Sciatic nerve (tissue), 2 donors: Measurements from ENCODE around the gene RASSF7. TPM values are rescaled to one million over a fixed set of nuclear protein-coding genes. Genes with fewer than 3 reads are reported as not detected.
"Not testable (repeated sequence)": the region's sequence is repeated elsewhere in the genome, so short reads cannot be mapped to it uniquely, and the experiment has no call there.

ENCODE experiments used
- ATAC-seq: fragments of 200-7000 bp; cut with Tn5 transposase; one replicate; pipeline ENCODE4 v1.9.1; 2020; ENCODE audit warnings: mild to moderate bottlenecking, moderate library complexity
- DNase-seq: peaks from one replicate; pipeline ENCODE4 v3.0.0-alpha.2; 2020; ENCODE audit warnings: low spot score
- intact Hi-C: fragments of 100-400 bp; cut with DNase I; formaldehyde crosslinking; loops from one replicate; pipeline ENCODE4 v1.14.2; 2022
- total RNA-seq: library from RNA; stranded (reverse); fragmentation: NEBNext Ultra II Directional; extraction: Animal tissue kit (Norgen Biotek cat#: 25700); gene quantifications from one replicate; pipeline ENCODE4 v1.2.1, GENCODE V29; 2021
- donor health status: DM: no; HTN: no; CAD: no.
- donor health status: DM: no; HTN: no; CAD: no.

RASSF7 gene
- total RNA-seq, 1 donor from 2014 or later, result 7.5 TPM

- DNase-seq, result no peak
- intact Hi-C loops, result no loop called here
- ATAC-seq, result no peak
Observed at GRCh38 chr11:561148-562003, 606 bp downstream of the RASSF7 start.

DNA sequence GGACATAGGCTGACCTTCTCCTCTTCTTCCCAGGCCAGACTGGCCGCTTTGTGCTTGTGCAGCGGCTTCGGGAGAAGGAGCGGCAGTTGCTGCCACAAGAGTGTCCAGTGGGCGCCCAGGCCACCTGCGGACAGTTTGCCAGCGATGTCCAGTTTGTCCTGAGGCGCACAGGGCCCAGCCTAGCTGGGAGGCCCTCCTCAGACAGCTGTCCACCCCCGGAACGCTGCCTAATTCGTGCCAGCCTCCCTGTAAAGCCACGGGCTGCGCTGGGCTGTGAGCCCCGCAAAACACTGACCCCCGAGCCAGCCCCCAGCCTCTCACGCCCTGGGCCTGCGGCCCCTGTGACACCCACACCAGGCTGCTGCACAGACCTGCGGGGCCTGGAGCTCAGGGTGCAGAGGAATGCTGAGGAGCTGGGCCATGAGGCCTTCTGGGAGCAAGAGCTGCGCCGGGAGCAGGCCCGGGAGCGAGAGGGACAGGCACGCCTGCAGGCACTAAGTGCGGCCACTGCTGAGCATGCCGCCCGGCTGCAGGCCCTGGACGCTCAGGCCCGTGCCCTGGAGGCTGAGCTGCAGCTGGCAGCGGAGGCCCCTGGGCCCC is 1.4 kb downstream of the RASSF7 start:
- DNase-seq (no peak), ATAC-seq (no peak)
- intact Hi-C loops, result no loop called here

GRCh38 chr11:563066-563811 is 2.5 kb downstream of the RASSF7 start:
- intact Hi-C loops, result no loop called here
- DNase-seq (no peak), ATAC-seq (no peak)

- no peak for DNase-seq
- intact Hi-C loops, result no loop called here
Observed at GRCh38 chr11:563812-564578, 3.2 kb downstream of the RASSF7 start.

GRCh38 chr11:565921-566509 is 5.2 kb downstream of the RASSF7 start:
- DNase-seq (no peak), ATAC-seq (no peak)

More at GRCh38 chr11:563812-564578, 3.2 kb downstream of the RASSF7 start:
- ATAC-seq, result no peak

GRCh38 chr11:567011-567628 is 6.3 kb downstream of the RASSF7 start:
- no peak for DNase-seq
- no peak for ATAC-seq
- intact Hi-C loops, result no loop called here

More at GRCh38 chr11:565921-566509, 5.2 kb downstream of the RASSF7 start:
- intact Hi-C loops, result no loop called here

DNA sequence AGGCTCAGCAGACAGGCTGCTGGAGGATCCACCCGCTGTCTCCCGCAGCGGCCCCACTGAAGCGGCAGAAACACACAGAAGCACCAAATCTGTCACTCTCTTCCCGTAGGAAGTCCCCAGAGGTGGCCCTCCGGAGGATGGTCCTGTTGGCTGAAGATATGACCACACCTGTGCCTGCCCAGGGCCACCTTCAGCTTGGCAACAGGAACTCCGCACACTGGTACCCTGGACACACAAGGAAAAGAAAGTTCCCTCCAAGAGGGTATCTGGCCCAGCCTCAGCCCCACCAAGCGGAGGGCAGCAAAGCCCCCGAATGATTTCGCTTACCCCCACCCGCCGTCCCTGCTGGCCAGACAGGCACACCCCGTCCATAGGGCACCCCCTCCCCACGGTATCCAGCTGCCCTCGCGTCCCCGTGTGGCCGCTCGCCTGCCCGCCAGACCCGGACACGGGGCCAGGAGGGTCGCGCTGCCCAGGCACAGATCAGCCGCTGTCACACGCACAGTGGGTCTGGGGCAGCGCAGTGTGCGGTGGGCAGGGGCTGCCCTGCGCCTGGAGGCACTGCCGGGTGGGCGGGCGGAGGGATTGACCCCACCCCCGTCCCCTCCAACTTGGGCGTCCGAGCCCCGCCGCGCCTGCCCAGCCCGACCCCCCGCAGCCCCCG is 7.0 kb downstream of the RASSF7 start:
- no peak for DNase-seq
- peak; percentile 3 for ATAC-seq

DNA sequence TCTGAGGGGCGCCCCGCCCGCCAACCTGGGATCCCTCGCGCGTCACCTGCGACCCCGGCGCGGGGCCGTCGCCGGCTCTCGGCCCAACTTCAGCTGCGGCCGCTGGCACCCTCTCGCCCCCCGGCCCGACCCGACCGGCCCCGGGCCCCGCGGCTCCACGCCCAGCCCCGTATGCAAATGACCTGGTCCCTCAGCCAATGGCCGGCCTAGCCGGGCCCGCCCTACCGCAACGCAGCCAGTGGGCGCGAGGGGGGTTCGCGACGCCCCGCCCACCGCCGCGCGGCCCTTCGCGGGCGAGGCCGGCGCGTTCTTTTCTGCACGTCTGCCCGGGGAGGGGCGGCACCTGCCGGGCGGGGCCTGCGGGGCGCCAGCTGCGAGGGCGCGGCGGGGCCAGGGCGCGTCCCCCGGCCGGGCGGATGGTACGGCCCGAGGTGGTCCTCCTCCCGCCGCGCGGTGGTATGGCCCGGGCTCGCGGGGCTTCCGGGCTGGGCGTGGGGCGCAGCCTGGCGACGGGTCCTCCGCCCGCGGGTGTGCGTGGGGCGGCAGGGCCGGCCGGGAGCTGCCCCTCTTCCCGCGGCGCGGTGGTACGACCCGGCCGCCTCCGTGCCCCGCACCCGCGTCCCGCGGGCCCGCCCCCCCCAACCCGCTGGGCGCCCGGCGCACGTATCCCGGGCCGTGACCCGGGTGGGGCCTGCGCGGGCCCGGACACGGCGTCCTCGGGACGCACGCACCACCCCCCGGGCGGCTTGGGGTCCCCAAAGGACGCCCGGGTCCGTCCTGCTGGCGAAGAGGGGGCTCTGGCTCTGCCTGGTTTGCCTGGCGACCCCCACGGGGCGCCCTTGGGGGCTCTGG is 7.8 kb downstream of the RASSF7 start:
- ATAC-seq (peak; percentile 91), DNase-seq (peak; percentile 94)
- intact Hi-C loops, result no loop called here

More for the DNA sequence above, 7.0 kb downstream of the RASSF7 start:
- intact Hi-C loops, result no loop called here

DNA sequence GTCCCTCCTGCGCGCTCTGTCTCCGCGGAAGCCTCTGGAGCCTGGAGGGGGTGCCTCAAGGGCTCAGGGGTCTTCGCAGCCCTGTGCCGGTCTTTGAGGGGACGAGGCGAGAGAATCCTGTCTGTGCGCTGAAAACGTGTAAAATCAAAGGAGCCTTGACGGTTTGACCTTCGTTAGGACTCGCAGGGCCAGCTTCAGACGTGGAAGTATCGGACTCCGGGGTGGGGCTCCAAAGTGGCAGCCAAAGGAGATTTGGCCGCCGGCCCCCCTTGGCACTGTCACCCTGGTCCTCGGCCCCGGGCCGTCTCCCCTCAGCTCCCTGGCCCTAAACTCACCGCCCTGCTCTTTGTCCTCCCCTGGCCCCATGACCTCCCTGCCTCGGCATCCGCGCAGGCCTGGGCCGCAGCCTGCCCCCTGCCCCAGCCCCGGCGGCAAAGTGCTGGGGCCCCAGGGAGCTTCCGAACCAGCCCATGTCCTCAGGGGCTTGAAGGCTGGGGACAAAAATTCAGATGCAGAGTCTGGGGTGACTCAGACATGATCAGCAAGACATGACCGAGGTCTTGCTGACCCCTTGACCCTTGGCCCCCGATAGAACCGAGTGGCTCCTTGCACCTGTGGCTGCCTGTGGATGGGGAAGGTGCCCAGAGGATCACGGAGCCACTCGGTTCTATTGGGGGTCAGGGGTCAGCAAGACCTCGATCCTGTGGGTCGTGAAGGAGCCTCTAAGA is 8.6 kb downstream of the RASSF7 start:
- no peak for ATAC-seq
- intact Hi-C loops, result no loop called here
- DNase-seq, result no peak

DNA sequence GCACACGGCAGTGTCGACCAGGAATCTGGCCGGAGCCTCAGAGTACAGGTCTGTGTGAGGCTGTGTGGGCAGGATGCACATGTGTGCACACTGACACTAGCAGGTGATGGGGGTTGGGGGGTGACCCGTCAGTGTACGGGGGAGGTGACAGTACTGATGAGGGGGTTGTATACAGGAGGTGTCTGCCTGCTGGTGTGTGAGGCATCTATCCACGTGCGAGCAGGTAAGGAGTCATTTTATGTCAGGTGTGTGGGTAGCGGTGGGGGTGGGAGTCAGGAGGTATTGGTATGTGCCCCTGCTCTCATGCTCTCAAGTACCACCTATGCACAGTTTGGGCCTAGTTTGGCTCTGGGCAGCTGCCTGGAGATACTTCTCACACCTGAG is 11.0 kb downstream of the RASSF7 start:
- ATAC-seq (no peak), DNase-seq (no peak)
- intact Hi-C loops, result no loop called here

GRCh38 chr11:573146-573759 is 12.5 kb downstream of the RASSF7 start:
- ATAC-seq (no peak), DNase-seq (no peak)
- intact Hi-C loops, result no loop called here

GRCh38 chr11:574031-574570 is 13.3 kb downstream of the RASSF7 start:
- ATAC-seq, intact Hi-C loops, DNase-seq: not testable (repeated sequence)

- ATAC-seq (no peak), DNase-seq (no peak)
- intact Hi-C loops, result no loop called here
Observed at GRCh38 chr11:574632-575312, 14.0 kb downstream of the RASSF7 start.

DNA sequence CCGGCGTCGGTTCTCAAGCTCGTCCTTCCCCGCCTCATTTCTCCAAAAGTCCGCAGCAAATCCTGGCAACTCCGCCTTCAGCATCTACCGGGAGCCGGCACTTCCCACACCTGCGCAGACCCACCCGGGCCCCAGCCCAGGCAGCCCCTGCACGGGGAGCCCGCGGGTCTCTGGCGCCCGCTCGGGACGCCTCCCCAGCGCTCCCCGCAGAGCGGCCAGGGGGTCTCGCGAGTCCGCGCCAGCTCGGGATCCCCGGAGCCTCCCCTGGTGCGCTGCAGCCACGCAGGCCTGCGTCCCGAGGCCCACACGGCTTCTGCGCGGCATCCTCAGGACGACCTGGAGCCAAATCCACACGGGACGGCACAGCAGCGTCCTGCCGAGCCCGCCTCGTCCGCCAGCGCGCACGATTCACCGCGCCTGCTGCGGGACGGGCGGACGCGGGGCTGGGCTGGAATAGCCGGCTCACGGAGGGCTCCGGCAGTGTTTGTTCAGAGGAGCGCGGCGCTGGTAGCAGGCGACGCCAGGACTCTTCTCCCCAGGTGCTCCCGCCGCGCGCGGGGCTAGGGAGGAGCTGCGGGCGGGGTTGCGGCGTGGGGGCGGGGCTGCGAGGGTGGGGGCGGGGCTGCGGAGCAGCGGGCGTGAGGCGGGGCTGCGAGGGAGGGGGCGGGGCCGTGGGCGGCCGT is 14.7 kb downstream of the RASSF7 start:
- DNase-seq, result peak; percentile 70
- intact Hi-C loops, result no loop called here
- peak; percentile 2 for ATAC-seq
